HT1080 (cell line): ENCODE results near the gene ZNF577. TPM values are rescaled to one million over a fixed set of nuclear protein-coding genes. Genes with fewer than 3 reads are reported as not detected.
"Not testable (repeated sequence)": the region's sequence is repeated elsewhere in the genome, so short reads cannot be mapped to it uniquely, and the experiment has no call there.

Experiments
- DNase-seq: peaks from one replicate; pipeline ENCODE4 v3.0.0-alpha.2; 2015; ENCODE audit warnings: low read depth
- polyA plus RNA-seq, 2 experiments: library from polyadenylated mRNA; depleted of rRNA; stranded (reverse); fragments of >200 nt; gene quantifications; 2 replicates each; pipeline ENCODE4 v1.2.3, GENCODE V29; 2015
- total RNA-seq: library from RNA; depleted of rRNA; stranded (reverse); fragments of >200 nt; shearing (Covaris generic); gene quantifications from 2 replicates; pipeline ENCODE4 v1.2.3, GENCODE V29; 2014; rRNA removed

The ZNF577 gene
- 2.5 and 3.0 TPM in 2 replicates for total RNA-seq
- 2.7 and 4.3 TPM in 2 replicates for polyA plus RNA-seq (2015; cell fraction: cytosol; rRNA removed)
- polyA plus RNA-seq (2015; cell fraction: nucleus; rRNA removed) = 11.0 and 13.9 TPM in 2 replicates

DNA sequence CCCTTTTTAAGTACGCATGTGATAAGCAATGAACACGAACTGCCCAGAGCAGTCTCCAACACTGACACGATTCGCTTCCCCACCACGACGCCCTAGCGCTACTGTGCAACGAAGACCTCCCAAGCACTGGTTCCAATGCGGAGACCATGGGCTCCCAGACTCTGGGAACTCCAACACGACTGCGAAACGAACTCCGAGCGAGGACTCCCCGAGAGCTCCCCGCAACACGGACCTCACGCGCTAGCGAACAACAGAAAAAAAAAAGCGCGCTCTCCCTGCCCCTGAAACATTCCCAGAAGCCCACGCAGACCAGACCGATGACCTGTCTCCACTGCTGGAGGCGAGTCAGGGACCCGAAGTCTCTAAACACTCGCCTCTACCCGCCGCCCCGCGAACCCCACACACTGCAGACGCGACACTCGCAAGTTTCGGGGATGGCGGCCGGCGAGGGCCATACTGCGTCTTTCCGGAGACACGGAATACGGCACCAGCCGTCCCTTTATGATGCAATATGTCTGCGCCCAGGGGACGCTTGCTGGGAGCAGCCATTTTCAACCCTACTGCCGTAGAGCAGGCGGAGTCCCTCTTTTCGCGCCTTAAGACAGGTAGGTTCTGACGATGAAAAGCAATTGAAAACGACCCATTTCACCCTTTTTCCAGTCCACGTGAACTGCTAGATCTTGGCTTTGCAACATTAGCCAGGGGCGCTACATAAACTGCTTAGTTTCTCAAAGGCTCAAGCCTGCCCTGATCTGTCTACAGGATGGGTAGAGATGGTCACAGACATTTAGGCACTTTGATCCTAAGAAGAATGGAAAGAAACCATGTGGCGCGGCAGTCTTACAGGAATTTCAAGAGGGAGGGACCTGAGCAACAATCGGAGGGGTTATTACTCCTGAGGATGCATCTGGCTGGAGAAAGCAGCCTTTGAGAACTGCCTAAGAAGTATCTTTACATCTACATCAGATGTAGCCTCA is at the start of gene ZNF577:
ZNF577 (minus strand) TSS at position 430 of the 977 bp plus-strand sequence. CDS start 7,569 bp downstream, outside the sequence.
- DNase-seq = peak; percentile 80

DNA sequence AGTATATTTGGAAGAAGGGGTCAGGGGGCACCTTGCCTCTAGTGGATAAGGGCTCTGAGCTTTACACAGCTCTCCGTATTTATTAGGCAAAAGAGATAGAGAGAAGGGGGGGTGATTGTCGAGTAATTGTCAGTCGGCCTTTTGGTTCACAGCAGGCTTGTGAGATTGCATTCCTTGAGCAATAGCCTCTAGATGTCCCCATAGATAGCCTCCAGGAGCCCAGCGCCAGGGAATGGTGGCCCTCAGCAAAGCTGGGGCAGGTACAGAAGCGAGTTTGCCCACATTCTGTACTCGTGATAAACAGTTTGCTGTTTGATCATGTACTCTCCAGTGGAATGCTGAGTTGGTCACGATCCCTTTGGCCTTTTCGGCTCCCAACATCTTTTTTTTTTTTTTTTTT is 44.2 kb upstream of the ZNF577 start:
- no peak for DNase-seq

DNA sequence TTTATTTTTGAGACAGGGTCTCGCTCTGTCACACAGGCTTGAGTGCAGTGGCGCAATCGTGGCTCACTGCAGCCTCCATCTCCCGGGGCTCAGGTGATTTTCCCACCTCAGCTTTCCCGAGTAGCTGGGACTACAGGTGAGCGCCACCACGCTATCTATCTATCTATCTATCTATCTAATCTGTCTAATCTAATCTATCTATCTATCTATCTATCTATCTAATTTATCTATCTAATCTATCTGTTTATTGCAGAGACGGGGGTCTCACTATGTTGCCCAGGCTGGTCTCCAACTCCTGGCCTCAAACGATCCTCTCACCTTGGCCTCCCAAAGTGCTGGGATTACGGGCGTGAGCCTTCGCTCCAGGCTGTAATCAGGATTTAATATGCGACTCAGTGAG is 40.1 kb upstream of the ZNF577 start:
- DNase-seq = no peak

DNA sequence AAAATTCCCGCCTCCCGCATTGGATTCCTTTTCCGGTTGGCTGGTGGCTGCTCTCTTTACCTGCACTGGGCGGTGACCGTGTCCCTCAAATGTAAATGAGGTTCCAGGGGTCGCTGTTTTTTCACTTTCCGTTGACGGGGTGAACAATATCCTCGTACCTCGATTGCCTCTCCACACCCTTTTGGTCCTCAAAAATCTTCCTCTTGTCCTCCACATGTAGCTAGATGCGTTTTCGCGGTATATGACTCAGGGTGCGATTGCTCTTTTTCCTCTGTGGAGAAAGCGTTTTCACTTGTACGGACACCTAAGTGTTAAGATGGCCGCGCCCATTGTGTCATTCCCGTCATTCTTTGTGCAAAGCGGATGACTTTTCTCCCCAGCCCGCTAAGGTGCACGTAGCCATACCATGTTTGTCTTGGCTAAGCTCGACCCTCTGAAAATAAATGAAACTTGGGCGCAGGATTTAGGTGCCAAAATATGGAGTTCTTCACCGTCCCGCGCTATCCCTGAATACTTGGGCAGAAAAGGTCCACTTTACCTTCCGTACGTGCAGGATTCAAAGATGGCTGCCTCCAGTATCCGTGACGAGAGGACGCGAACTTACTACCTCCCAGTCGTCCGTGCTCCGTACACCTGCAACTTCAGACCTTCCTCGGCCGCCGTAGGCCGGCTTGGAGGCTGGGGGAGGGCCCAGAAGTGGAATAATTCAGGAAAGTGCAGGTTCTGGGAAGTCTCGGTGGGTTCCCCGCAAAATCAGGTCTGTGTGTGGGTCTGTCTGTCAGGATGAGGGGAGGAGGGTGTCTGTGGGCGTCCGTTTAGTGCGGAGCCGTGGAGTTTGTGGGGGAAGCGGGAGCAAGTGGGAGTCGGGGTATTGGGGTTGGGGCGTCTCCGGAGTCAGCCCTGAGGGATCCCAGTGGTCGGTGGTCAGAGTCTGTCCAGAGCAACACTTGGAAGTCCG is 39.3 kb upstream of the ZNF577 start, which contains the start of gene ZNF613:
ZNF613 (plus strand) TSS at position 689 of the 958 bp plus-strand sequence. CDS start 8,749 bp downstream, outside the sequence.
- DNase-seq = peak; percentile 83

DNA sequence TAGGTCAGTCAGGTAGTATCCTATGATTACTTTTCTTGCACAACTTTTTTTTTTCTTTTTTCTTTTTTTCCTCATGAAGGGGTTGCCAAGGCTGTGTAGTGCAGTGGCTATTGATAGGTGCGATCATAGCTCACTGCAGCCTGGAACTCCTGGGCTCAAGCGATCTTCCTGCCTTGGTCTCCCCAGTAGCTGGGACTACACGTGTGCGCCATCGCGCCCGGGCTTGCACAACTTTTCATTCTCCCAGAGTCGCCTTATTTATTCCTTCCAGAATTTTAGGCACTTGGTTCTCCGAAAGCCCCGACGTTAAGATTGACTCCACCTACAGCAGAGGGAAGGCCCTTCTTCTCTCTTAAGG is 38.7 kb upstream of the ZNF577 start:
- no peak for DNase-seq

GRCh38 chr19:51921949-51922348 is 34.2 kb upstream of the ZNF577 start:
- no peak for DNase-seq

- DNase-seq = no peak
Measured at GRCh38 chr19:51919606-51920005, 31.9 kb upstream of the ZNF577 start.

GRCh38 chr19:51916167-51916566 is 28.4 kb upstream of the ZNF577 start:
- no peak for DNase-seq

GRCh38 chr19:51915324-51915867 is 27.6 kb upstream of the ZNF577 start:
- DNase-seq = no peak

DNA sequence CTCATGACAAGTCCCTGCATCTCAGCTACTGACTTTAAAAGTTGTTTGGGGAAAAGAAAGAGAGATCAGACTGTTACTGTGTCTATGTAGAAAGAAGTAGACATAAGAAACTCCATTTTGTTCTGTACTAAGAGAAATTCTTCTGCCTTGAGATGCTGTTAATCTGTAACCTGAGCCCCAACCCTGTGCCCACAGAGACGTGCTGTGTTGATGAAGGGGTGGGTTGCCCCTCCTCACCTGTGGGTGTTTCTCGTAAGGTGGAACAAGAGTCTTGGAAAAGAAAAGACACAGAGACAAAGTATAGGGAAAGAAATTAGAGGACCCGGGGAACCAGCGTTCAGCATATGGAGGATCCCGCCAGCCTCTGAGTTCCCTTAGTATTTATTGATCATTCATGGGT is 20.2 kb upstream of the ZNF577 start:
- DNase-seq = not testable (repeated sequence)

GRCh38 chr19:51906108-51906507 is 18.4 kb upstream of the ZNF577 start:
- not testable (repeated sequence) for DNase-seq

GRCh38 chr19:51905639-51906038 is 17.9 kb upstream of the ZNF577 start:
- not testable (repeated sequence) for DNase-seq

- no peak for DNase-seq
Measured at GRCh38 chr19:51905206-51905605, 17.5 kb upstream of the ZNF577 start.

- DNase-seq = peak; percentile 74
Measured at GRCh38 chr19:51904331-51905165, 16.8 kb upstream of the ZNF577 start, which contains the start of gene ZNF649. TSS of gene ZNF649 (minus strand) at chr19:51905017. CDS start at chr19:51900107, 4,910 bp downstream.

DNA sequence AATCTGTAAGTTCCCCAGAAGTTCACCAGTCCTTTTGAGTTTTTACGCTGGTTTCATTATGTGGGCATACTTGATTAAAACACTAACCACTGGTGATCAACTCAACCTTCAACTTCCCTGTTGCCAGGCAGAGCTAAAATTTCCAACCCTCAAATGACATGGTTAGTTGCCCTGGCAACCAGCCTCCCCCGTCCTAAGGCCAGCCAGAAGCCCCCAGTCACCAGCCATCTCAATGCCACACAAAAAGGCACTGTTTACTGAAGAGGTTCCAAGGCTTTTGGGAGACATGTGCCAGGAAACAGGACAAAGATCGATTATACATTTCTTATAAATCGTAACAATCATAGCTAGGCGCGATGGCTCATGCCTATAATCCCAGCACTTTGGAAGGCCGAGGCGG is 15.4 kb upstream of the ZNF577 start:
- DNase-seq = no peak

- DNase-seq = no peak
Measured at GRCh38 chr19:51901860-51902259, 14.1 kb upstream of the ZNF577 start.

DNA sequence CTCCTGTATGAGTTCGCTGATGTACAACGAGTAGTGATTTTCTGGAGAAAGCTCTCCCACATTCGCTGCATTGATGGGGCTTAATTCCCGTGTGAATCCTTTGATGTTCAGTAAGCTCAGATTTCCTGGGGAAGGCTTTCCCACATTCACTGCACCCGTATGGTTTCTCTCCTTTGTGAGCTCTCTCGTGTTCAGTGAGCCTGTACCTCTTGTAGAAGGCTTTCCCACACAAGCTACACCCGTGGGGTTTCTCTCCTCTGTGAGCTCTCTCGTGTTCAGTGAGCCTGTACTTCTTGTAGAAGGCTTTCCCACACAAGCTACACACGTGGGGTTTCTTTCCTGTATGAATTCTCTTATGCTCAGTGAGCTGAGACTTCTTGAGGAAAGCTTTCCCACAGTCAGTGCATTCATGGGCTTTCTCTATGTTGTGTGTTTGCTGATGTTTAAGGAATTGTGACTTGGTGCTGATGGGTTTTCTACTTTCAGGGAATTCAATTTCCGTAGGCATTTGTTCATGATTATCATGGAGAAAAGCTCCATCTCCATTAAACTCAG is 3.5 kb upstream of the ZNF577 start:
- DNase-seq = no peak

- DNase-seq = no peak
Measured at GRCh38 chr19:51889934-51890333, 2.2 kb upstream of the ZNF577 start.

DNA sequence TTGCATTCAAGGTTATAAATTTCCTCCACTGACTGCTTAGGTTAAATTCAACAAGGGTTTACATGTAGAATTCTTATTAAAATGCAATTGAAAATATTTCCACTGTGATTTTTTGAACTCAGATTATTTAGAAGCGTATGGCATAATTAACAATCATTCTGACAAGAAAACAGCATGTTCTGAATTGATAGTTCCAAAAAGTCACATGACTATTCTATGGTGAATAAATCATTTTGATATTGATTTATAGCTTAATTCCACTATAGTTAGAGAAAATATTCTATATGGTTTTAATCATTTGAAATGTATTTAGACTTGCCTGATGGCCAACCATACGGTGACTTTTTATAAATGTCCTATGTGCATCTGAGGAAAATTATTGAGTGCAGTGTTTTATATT is 3.0 kb downstream of the ZNF577 start:
- DNase-seq = no peak

GRCh38 chr19:51882518-51882917 is 5.2 kb downstream of the ZNF577 start:
- no peak for DNase-seq
